Nephron (organoid): ENCODE measurements around the gene DRD4.

Experiments
- H3K27ac Mint-ChIP-seq, 3 experiments: 2 replicates each; pipeline ENCODE4 v1.8.0; 2020; ENCODE audit warnings: mixed read lengths in 3 of 3, mild to moderate bottlenecking in 2 of 3, moderate library complexity in 1 of 3
- H3K27me3 Mint-ChIP-seq: 2 replicates; pipeline ENCODE4 v1.8.0; 2021; ENCODE audit warnings: low read depth, mild to moderate bottlenecking, moderate library complexity, mixed read lengths
- H3K36me3 Mint-ChIP-seq: 2 replicates; pipeline ENCODE4 v1.8.0; 2020; ENCODE audit warnings: low read depth, mixed read lengths
- H3K4me1 Mint-ChIP-seq: 2 replicates; pipeline ENCODE4 v1.8.0; 2020; ENCODE audit warnings: mixed read lengths
- H3K4me3 Mint-ChIP-seq, 3 experiments: 2 replicates each; pipeline ENCODE4 v1.8.0; 2020; ENCODE audit warnings: mild to moderate bottlenecking in 3 of 3, mixed read lengths in 3 of 3, moderate library complexity in 2 of 3
- H3K9me3 Mint-ChIP-seq: 2 replicates; pipeline ENCODE4 v1.8.0; 2020; ENCODE audit warnings: mixed read lengths
- TF ChIP-seq, protein P1 (sequence below), 3 experiments: fragments of 200-600 bp; sonication (generic); IDR thresholded peaks; one replicate each; pipeline ENCODE4 v1.5.0; 2021; ENCODE audit warnings: antibody characterized with exemption in 3 of 3; ENCODE audit not compliant: unreplicated experiment in 3 of 3

Gene DRD4

DNA sequence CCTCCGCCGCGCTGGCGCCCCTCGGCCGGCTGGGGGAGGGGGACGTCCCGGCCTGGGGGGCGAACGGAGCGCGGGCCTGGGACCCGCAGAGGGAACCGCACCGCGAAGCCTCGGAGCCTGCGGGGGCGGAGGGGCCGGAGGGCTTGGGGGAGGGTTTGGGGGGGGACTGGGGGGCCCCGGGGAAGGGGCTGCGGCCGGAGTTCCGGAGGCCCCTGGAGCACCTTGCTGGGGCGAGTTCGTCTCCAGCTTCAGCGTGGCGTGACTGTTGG lies 9.8 kb upstream of the DRD4 start:
- H3K36me3 Mint-ChIP-seq, result peaks cover 5% of the 10 kb centered on the region
- no peaks in the 10 kb centered on the region for H3K9me3 Mint-ChIP-seq
- TF ChIP-seq, protein P1, sequence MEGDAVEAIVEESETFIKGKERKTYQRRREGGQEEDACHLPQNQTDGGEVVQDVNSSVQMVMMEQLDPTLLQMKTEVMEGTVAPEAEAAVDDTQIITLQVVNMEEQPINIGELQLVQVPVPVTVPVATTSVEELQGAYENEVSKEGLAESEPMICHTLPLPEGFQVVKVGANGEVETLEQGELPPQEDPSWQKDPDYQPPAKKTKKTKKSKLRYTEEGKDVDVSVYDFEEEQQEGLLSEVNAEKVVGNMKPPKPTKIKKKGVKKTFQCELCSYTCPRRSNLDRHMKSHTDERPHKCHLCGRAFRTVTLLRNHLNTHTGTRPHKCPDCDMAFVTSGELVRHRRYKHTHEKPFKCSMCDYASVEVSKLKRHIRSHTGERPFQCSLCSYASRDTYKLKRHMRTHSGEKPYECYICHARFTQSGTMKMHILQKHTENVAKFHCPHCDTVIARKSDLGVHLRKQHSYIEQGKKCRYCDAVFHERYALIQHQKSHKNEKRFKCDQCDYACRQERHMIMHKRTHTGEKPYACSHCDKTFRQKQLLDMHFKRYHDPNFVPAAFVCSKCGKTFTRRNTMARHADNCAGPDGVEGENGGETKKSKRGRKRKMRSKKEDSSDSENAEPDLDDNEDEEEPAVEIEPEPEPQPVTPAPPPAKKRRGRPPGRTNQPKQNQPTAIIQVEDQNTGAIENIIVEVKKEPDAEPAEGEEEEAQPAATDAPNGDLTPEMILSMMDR (IDR thresholded peaks at IDR 0.05; ENCODE audit: unreplicated experiment in 3 of 3), result no peak
- H3K4me3 Mint-ChIP-seq, result no peak overlapping the region
- H3K27me3 Mint-ChIP-seq, result peaks cover 42% of the 10 kb centered on the region
- peaks cover 23% of the 10 kb centered on the region for H3K4me1 Mint-ChIP-seq
- H3K27ac Mint-ChIP-seq, result no peak overlapping the region

- H3K4me1 Mint-ChIP-seq, result peaks cover 27% of the 10 kb centered on the region
- peak overlapping the region; percentile 73 to 81 (median 78) for H3K4me3 Mint-ChIP-seq
- no peaks in the 10 kb centered on the region for H3K9me3 Mint-ChIP-seq
- H3K27ac Mint-ChIP-seq, result peak overlapping the region in 2 of 3 experiments; percentile 57 to 68
- peaks cover 9% of the 10 kb centered on the region for H3K36me3 Mint-ChIP-seq
- TF ChIP-seq, protein P1 (IDR thresholded peaks at IDR 0.05; ENCODE audit: unreplicated experiment in 3 of 3), result no peak
- H3K27me3 Mint-ChIP-seq, result peaks cover 46% of the 10 kb centered on the region
Measured at GRCh38 chr11:628056-628455, 9.0 kb upstream of the DRD4 start.

DNA sequence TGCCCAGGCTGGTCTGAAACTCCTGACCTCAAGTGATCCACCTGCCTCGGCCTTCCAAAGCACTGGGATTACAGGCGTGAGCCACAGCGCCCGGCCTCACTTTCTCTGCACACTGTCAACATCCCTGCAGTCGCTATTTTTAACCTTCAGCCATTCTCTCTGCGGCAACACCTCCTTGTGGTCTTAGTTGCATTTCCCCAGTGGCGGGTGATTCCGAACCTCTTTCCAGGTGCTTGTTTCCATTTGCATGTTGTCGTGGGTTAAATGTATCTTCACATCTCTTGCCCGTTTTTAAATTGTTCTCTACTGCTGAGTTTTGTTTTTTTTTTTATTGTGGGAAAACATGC lies 7.9 kb upstream of the DRD4 start:
- peaks cover 9% of the 10 kb centered on the region for H3K36me3 Mint-ChIP-seq
- peaks cover 42% of the 10 kb centered on the region for H3K27me3 Mint-ChIP-seq
- peak overlapping the region; percentile 8 to 73 (median 33) for H3K4me3 Mint-ChIP-seq
- peak overlapping the region; percentile 51 to 68 (median 57) for H3K27ac Mint-ChIP-seq
- no peaks in the 10 kb centered on the region for H3K9me3 Mint-ChIP-seq
- H3K4me1 Mint-ChIP-seq, result peaks cover 28% of the 10 kb centered on the region
- TF ChIP-seq, protein P1 (IDR thresholded peaks at IDR 0.05; ENCODE audit: unreplicated experiment in 3 of 3), result no peak

DNA sequence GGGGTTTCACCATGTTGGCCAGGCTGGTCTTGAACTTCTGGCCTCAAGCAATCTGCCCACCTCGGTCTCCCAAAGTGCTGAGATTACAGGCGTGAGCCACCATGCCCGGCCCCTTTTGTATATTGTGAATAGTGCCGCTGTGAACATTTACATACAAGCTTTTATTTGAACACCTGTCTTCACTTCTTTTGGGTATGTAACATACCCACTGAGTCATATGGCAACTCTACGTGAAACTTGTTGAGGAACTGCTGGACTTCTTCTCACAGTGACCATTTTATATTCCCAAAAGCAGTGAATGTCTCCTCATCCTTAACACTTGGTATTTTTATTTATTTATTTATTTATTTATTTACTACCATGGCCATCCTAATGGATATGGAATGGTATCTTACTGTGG lies 6.2 kb upstream of the DRD4 start:
- Mint-ChIP-seq H3K4me3 (no peak overlapping the region), H3K4me1 (peaks cover 28% of the 10 kb centered on the region), H3K9me3 (no peaks in the 10 kb centered on the region), H3K27me3 (peaks cover 53% of the 10 kb centered on the region), H3K36me3 (peaks cover 9% of the 10 kb centered on the region), H3K27ac (no peak overlapping the region)
- TF ChIP-seq, protein P1 (IDR thresholded peaks at IDR 0.05; ENCODE audit: unreplicated experiment in 3 of 3), result no peak

GRCh38 chr11:635945-636510 lies 1.0 kb upstream of the DRD4 start:
- H3K9me3 Mint-ChIP-seq, result no peaks in the 10 kb centered on the region
- TF ChIP-seq, protein P1 (IDR thresholded peaks at IDR 0.05; ENCODE audit: unreplicated experiment in 3 of 3), result no peak
- no peak overlapping the region for H3K27ac Mint-ChIP-seq
- H3K4me1 Mint-ChIP-seq, result peaks cover 17% of the 10 kb centered on the region
- peaks cover 65% of the 10 kb centered on the region for H3K27me3 Mint-ChIP-seq
- peaks cover 5% of the 10 kb centered on the region for H3K36me3 Mint-ChIP-seq
- H3K4me3 Mint-ChIP-seq, result peak overlapping the region in 2 of 3 experiments; percentile 32 to 37

GRCh38 chr11:637333-637592 lies 194 bp downstream of the DRD4 start:
- Mint-ChIP-seq H3K9me3 (no peaks in the 10 kb centered on the region), H3K36me3 (peaks cover 5% of the 10 kb centered on the region), H3K27me3 (peaks cover 74% of the 10 kb centered on the region), H3K4me3 (peak overlapping the region in 2 of 3 experiments; percentile 60 to 81), H3K27ac (no peak overlapping the region), H3K4me1 (peaks cover 17% of the 10 kb centered on the region)
- TF ChIP-seq, protein P1 (IDR thresholded peaks at IDR 0.05; ENCODE audit: unreplicated experiment in 3 of 3), result no peak
